H9 (cell line): ENCODE results near the gene CDC45. TPM values are rescaled to one million over a fixed set of nuclear protein-coding genes. Genes with fewer than 3 reads are reported as not detected.

Experiments used
- DNase-seq: peaks from one replicate; pipeline ENCODE4 v3.0.0-alpha.2; 2017
- H2AFZ ChIP-seq: one replicate; pipeline ENCODE4 v1.6.1; 2013; ENCODE audit warnings: mild to moderate bottlenecking, low read length, control low read depth, moderate library complexity
- H2AK5ac ChIP-seq: 2 replicates; pipeline ENCODE4 v1.6.1; 2013; ENCODE audit warnings: low read length, control low read depth, mixed read lengths; ENCODE audit not compliant: insufficient read length
- H2BK120ac ChIP-seq: one replicate; pipeline ENCODE4 v1.6.1; 2013; ENCODE audit warnings: low read depth, mild to moderate bottlenecking, low read length, control low read depth, inconsistent platforms; ENCODE audit not compliant: poor library complexity, severe bottlenecking
- H2BK12ac ChIP-seq: 2 replicates; pipeline ENCODE4 v1.6.1; 2013; ENCODE audit warnings: low read length, control low read depth, mixed read lengths, low read depth; ENCODE audit not compliant: insufficient read length
- H2BK15ac ChIP-seq: 2 replicates; pipeline ENCODE4 v1.6.1; 2013; ENCODE audit warnings: low read depth, low read length, control low read depth
- H2BK20ac ChIP-seq: one replicate; pipeline ENCODE4 v1.6.1; 2013; ENCODE audit warnings: low read depth, mild to moderate bottlenecking, low read length, control low read depth, inconsistent platforms; ENCODE audit not compliant: poor library complexity, severe bottlenecking
- H2BK5ac ChIP-seq: 2 replicates; pipeline ENCODE4 v1.6.1; 2013; ENCODE audit warnings: low read length, control low read depth, mixed read lengths; ENCODE audit not compliant: insufficient read length
- H3K14ac ChIP-seq: 2 replicates; pipeline ENCODE4 v1.6.1; 2013; ENCODE audit warnings: low read length, control low read depth; ENCODE audit not compliant: insufficient read depth
- H3K18ac ChIP-seq: 2 replicates; pipeline ENCODE4 v1.6.1; 2013; ENCODE audit warnings: low read depth, mild to moderate bottlenecking, mixed read lengths, low read length, control low read depth; ENCODE audit not compliant: insufficient read length
- H3K23ac ChIP-seq: 2 replicates; pipeline ENCODE4 v1.6.1; 2013; ENCODE audit warnings: low read length, control low read depth, mixed read lengths, low read depth; ENCODE audit not compliant: insufficient read length
- H3K23me2 ChIP-seq: 2 replicates; pipeline ENCODE4 v1.6.1; 2013; ENCODE audit warnings: low read depth, mild to moderate bottlenecking, mixed read lengths, low read length, control low read depth; ENCODE audit not compliant: insufficient read length, poor library complexity, severe bottlenecking
- H3K27ac ChIP-seq: 2 replicates; pipeline ENCODE4 v1.5.1; 2013; ENCODE audit warnings: low read length, control low read depth, mixed read lengths, low read depth; ENCODE audit not compliant: insufficient read length
- H3K27me3 ChIP-seq: 2 replicates; pipeline ENCODE4 v1.6.1; 2013; ENCODE audit warnings: low read length, control low read depth, inconsistent platforms; ENCODE audit not compliant: insufficient read depth
- H3K4ac ChIP-seq: 2 replicates; pipeline ENCODE4 v1.6.1; 2013; ENCODE audit warnings: low read depth, mild to moderate bottlenecking, control low read depth, inconsistent platforms, low read length, moderate library complexity
- H3K4me1 ChIP-seq: 2 replicates; pipeline ENCODE4 v1.6.1; 2013; ENCODE audit warnings: low read length, control low read depth, inconsistent platforms; ENCODE audit not compliant: insufficient read depth
- H3K4me2 ChIP-seq: 2 replicates; pipeline ENCODE4 v1.6.1; 2013; ENCODE audit warnings: low read length, control low read depth, mixed read lengths; ENCODE audit not compliant: insufficient read length, insufficient read depth
- H3K56ac ChIP-seq: 2 replicates; pipeline ENCODE4 v1.6.1; 2013; ENCODE audit warnings: low read depth, mild to moderate bottlenecking, mixed read lengths, low read length, control low read depth; ENCODE audit not compliant: insufficient read length
- H3K79me1 ChIP-seq: 2 replicates; pipeline ENCODE4 v1.6.1; 2013; ENCODE audit warnings: low read depth, mild to moderate bottlenecking, moderate library complexity, low read length, control low read depth, inconsistent platforms; ENCODE audit not compliant: insufficient read depth, poor library complexity, severe bottlenecking
- H3K79me2 ChIP-seq: 2 replicates; pipeline ENCODE4 v1.6.1; 2013; ENCODE audit warnings: low read length, control low read depth, inconsistent platforms; ENCODE audit not compliant: insufficient read depth
- H3K9ac ChIP-seq: 2 replicates; pipeline ENCODE4 v1.6.1; 2013; ENCODE audit warnings: low read length, control low read depth, mixed read lengths; ENCODE audit not compliant: insufficient read length; ENCODE audit errors: extremely low read depth
- H3K9me3 ChIP-seq: one replicate; pipeline ENCODE4 v1.6.1; 2013; ENCODE audit warnings: low read depth, low read length, inconsistent platforms; ENCODE audit not compliant: control insufficient read depth
- H3T11ph ChIP-seq: one replicate; pipeline ENCODE4 v1.6.1; 2013; ENCODE audit warnings: mild to moderate bottlenecking, low read length, control low read depth, inconsistent platforms
- H4K20me1 ChIP-seq: one replicate; pipeline ENCODE4 v1.6.1; 2013; ENCODE audit not compliant: control insufficient read depth, insufficient read length, insufficient read depth
- H4K5ac ChIP-seq: 2 replicates; pipeline ENCODE4 v1.6.1; 2013; ENCODE audit warnings: low read depth, mild to moderate bottlenecking, mixed read lengths, low read length, control low read depth; ENCODE audit not compliant: insufficient read length
- H4K8ac ChIP-seq: replicated peaks from 2 replicates; pipeline ENCODE4 v1.6.1; 2013; ENCODE audit warnings: low read length, control low read depth, mixed read lengths, low read depth; ENCODE audit not compliant: insufficient read length
- H4K91ac ChIP-seq: 2 replicates; pipeline ENCODE4 v1.6.1; 2013; ENCODE audit warnings: low read depth, mild to moderate bottlenecking, moderate library complexity, mixed read lengths, low read length, control low read depth; ENCODE audit not compliant: insufficient read length
- H3K27ac Mint-ChIP-seq, 3 experiments: 2 replicates in 2 of 3; 3 replicates in 1 of 3; pipeline ENCODE4 v1.8.0; 2020 to 2021; ENCODE audit warnings: mixed read lengths in 3 of 3, mild to moderate bottlenecking in 1 of 3, moderate library complexity in 1 of 3
- H3K27me3 Mint-ChIP-seq: 2 replicates; pipeline ENCODE4 v1.8.0; 2021; ENCODE audit warnings: low read depth, mild to moderate bottlenecking, moderate library complexity, mixed read lengths
- H3K36me3 Mint-ChIP-seq, 3 experiments: 2 replicates in 2 of 3; 3 replicates in 1 of 3; pipeline ENCODE4 v1.8.0; 2020 to 2021; ENCODE audit warnings: low read depth in 3 of 3, mixed read lengths in 3 of 3; ENCODE audit not compliant: insufficient read depth in 1 of 3
- H3K4me1 Mint-ChIP-seq, 2 experiments: 2 replicates each; pipeline ENCODE4 v1.8.0; 2020; ENCODE audit warnings: mixed read lengths in 2 of 2
- H3K4me3 Mint-ChIP-seq, 2 experiments: 2 replicates in 1 of 2; 3 replicates in 1 of 2; pipeline ENCODE4 v1.8.0; 2020 to 2021; ENCODE audit warnings: mild to moderate bottlenecking in 2 of 2, mixed read lengths in 2 of 2, moderate library complexity in 1 of 2
- H3K9me3 Mint-ChIP-seq, 2 experiments: 2 replicates in 1 of 2; 3 replicates in 1 of 2; pipeline ENCODE4 v1.8.0; 2020; ENCODE audit warnings: mild to moderate bottlenecking in 2 of 2, mixed read lengths in 2 of 2, moderate library complexity in 1 of 2
- WGBS: extraction: QIAGEN DNeasy Blood & Tissue Kit; methylation state at CpG from one replicate; pipeline ENCODE4 v1.1.7; 2013; ENCODE audit warnings: missing lambda C conversion rate, low lambda C conversion rate, mixed read lengths; ENCODE audit not compliant: insufficient read length; ENCODE audit errors: extremely low coverage; 5-methylcytosine and 5-hydroxymethylcytosine counted together
- total RNA-seq: library from RNA; stranded (reverse); gene quantifications from 2 replicates; pipeline ENCODE4 v1.2.1, GENCODE V29; 2021
- TF ChIP-seq, protein P1 (sequence below): fragments of 200-600 bp; sonication (generic); conservative IDR thresholded peaks from 3 replicates; pipeline ENCODE4 v1.8.0; 2021; ENCODE audit warnings: antibody characterized with exemption, mild to moderate bottlenecking

CDC45 gene
- total RNA-seq, 1 experiment from 2014 or later = 35.7 TPM

DNA sequence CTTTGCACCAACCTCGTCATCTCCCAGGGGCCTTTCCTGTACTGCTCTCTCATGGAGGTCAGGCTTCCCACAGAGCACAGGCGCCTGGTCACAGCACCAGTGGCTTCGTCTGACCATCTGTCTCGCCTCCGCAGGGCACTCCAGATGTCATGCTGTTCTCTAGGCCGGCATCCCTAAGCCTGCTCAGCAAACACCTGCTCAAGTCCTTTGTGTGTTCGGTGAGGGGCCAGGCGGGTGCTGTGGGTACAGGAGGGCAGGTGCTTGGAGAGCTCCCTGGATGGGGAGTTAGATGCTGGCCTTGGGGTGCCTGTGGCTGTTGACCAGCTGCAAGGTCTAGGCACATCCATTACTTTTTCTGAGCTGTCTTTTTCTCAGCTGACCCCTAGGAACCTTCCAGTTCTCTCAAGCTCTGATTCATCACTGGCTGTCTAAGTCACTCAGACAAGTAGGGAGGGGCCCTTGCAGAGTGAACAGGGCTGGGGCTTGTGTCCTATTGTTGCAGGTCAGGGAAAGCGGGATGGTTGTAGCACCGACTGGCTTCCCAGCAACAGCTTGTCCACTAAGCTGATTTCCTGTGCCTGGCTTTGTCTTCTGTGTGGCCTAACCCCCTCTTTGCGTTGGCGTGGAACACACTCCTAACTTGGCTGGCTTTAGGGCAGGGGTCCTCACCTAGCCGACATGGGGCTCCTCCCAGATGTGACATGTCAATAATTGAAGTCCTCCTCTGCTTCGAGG, 35.3 kb downstream of the CDC45 start:
- Histone ChIP-seq H4K8ac (no peak overlapping the region), H2BK5ac (no peak overlapping the region), H3K79me2 (no peaks in the 10 kb centered on the region), H2AFZ (no peak overlapping the region), H2BK15ac (no peak overlapping the region), H4K91ac (no peak overlapping the region), H2AK5ac (no peak overlapping the region), H2BK120ac (no peak overlapping the region), H3K56ac (no peak overlapping the region), H3K9me3 (no peaks in the 10 kb centered on the region), H3K27me3 (no peaks in the 10 kb centered on the region), H3K79me1 (no peaks in the 10 kb centered on the region), H3T11ph (no peak overlapping the region), H3K9ac (no peak overlapping the region), H3K14ac (no peak overlapping the region), H3K23ac (no peak overlapping the region), H4K5ac (no peak overlapping the region), H3K4me2 (no peak overlapping the region), H2BK12ac (no peak overlapping the region), H2BK20ac (no peak overlapping the region), H3K27ac (no peak overlapping the region), H3K4ac (no peak overlapping the region), H3K23me2 (no peaks in the 10 kb centered on the region), H3K4me1 (no peaks in the 10 kb centered on the region), H4K20me1 (no peaks in the 10 kb centered on the region), H3K18ac (no peak overlapping the region)
- no peak for DNase-seq
- peaks cover 14 to 59% (median 53%) of the 10 kb centered on the region in 3 experiments; a peak in 6 of 7 replicates for H3K36me3 Mint-ChIP-seq
- no peaks in the 10 kb centered on the region; the same call in 1 of the 2 replicates for H3K27me3 Mint-ChIP-seq
- H3K4me3 Mint-ChIP-seq = no peak overlapping the region
- no peaks in the 10 kb centered on the region for H3K9me3 Mint-ChIP-seq
- TF ChIP-seq, protein P1, sequence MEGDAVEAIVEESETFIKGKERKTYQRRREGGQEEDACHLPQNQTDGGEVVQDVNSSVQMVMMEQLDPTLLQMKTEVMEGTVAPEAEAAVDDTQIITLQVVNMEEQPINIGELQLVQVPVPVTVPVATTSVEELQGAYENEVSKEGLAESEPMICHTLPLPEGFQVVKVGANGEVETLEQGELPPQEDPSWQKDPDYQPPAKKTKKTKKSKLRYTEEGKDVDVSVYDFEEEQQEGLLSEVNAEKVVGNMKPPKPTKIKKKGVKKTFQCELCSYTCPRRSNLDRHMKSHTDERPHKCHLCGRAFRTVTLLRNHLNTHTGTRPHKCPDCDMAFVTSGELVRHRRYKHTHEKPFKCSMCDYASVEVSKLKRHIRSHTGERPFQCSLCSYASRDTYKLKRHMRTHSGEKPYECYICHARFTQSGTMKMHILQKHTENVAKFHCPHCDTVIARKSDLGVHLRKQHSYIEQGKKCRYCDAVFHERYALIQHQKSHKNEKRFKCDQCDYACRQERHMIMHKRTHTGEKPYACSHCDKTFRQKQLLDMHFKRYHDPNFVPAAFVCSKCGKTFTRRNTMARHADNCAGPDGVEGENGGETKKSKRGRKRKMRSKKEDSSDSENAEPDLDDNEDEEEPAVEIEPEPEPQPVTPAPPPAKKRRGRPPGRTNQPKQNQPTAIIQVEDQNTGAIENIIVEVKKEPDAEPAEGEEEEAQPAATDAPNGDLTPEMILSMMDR = no peak
- 0 out of 4 replicates have a peak, but pooled peaks cover 0 to 3% of the 10 kb centered on the region in 2 experiments for H3K4me1 Mint-ChIP-seq
- WGBS = no CpG with 5 or more reads among the region's 14 CpGs
- H3K27ac Mint-ChIP-seq = peak overlapping the region in 1 of 3 experiments; percentile 27; a peak in 1 of 7 replicates
